Stimulated activated CD8-positive, alpha-beta memory T cell treated with anti-CD3 and anti-CD28 coated beads, Interleukin-4, amount 100 ng/mL, for 48 hours (primary cell): Measurements from ENCODE around the gene FAM76B.

Experiments
- DNase-seq: peaks from one replicate; pipeline ENCODE4 v3.0.0-alpha.2; 2020

Gene FAM76B

DNA sequence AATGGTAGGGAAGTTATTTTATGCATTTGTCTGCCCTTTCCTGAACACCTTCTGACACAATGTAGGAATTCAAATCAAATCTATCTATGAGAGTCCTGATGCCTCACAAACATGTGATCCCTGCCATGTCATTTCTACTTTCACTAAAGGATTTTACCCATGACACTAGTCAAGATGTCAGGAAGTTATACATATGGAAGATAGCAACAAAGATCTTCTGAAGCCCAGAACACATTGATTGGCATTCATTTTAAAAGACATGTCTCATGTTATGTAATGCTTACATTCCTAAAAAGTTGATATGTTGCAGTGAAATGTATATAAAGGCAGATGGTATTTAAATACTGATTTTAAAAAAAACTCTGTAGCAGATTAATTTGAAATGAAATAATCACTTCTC lies 61.5 kb downstream of the FAM76B start:
- no peak for DNase-seq

DNA sequence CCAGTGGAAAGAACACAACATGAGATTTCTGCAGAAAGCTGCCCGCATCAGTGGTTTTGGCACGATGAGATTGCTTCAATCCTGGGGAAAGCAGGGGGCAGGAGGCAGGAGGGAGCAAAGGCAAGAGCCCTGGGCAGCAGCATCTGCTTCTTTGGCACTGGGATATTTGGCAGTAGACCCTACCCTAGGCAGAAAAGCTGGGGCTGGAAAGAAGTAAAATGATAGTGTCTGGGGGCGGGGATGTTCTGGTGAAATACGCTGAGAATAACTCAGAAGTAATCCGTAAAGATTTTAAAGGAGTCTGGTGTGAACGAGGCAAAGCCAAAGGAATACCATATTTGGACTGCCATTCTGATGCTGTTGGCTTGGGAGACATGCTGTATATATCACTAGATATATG lies 62.0 kb downstream of the FAM76B start:
- no peak for DNase-seq

DNA sequence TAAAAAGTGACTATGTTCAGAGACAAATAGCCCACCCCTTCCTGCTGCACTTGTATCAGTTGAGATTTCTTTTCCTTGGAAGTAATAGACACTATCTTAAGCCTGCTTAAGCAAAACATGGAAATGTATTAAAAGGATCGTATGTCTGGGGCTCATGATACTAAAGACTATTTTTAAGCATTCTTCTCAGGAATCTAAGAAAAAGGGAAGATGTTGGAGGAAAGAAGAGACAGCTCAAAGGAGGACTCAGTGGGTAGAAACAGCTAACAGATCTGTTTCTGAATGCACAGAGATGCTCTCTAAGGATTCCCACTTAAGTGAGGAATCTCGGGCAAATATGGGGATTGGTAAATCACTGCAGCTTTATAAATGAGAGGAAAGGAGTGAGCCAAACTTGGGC lies 62.5 kb downstream of the FAM76B start:
- no peak for DNase-seq

DNA sequence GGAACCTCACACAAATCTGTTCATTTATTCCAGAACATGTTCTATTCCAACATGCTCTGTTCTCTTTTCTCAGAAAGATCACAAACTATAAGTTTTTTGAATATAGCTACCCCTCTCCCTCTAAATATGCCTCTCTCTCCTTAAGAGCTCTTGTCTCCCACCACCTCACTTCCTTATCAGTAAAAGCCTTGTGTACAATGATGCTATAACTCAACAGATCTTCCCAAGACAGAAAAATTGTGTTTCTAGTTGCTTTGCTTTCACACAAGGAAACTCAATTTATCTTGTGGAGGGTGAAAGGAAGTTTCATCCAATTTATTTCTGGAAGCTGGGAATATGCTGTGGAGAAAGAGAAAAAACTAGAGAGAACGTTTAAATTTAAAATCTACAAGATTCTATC lies 64.4 kb downstream of the FAM76B start:
- DNase-seq, result no peak

DNA sequence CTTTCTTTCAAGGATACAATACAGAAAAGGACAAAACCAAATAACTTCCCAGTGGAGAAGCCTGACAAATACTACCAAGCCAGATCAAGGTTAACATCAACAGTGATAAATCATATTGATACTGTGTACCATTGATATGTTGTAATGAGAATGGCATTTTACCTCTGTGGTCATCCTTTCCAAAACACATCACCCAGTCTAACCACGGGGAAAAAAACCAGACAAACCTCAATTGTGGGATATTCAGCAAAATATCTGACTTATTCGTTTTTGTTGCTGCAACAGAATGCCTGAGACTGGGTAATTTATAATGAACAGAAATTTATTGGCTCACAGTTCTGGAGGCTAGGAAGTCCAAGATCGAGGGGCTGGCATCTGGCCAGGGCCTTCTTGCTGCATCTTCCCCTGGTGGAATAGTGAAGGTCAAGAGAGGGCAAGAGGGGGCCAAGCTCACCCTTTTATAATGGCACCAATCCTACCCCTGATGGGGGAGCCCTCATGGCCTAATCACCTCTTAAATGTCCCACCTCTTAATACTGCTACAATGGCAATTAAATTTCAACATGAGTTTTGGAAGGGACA lies 66.1 kb downstream of the FAM76B start:
- no peak for DNase-seq

DNA sequence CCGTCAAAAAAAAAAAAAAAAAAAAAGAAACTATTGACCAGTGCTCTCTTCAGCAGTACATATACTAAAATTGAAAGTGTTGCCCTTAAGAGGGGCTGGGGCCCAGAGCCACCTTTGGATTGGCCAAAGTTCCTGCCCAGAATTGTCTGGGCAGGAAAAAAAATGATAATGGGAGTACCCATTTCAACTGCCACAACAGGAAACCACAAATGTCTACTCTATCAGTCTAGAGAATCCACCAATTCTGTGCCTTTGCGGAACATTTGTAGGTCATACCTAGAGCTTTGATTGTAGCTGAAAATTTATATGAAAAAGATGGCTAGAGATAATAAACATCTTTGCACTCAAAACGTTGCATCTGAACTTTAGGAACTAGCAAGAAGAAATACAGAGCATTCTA lies 69.4 kb downstream of the FAM76B start:
- no peak for DNase-seq
